Hepatocyte (in vitro differentiated cells): Measurements from ENCODE around the gene PRDM15.

Source experiments
- EZH2 ChIP-seq: fragments of 200-600 bp; sonication (generic); IDR thresholded peaks from 2 replicates; pipeline ENCODE4 v1.6.1; 2016; ENCODE audit warnings: antibody characterized with exemption, mild to moderate bottlenecking, borderline replicate concordance
- EZH2phosphoT487 ChIP-seq: fragments of 200-600 bp; sonication (generic); IDR thresholded peaks from one replicate; pipeline ENCODE4 v1.6.1; 2018; ENCODE audit warnings: antibody characterized with exemption, mild to moderate bottlenecking, low read depth, moderate library complexity; ENCODE audit not compliant: unreplicated experiment, severe bottlenecking
- TF ChIP-seq, protein P1 (sequence below): fragments of 200-600 bp; sonication (generic); IDR thresholded peaks from 2 replicates; pipeline ENCODE4 v1.5.1; 2016; ENCODE audit warnings: antibody characterized with exemption, mild to moderate bottlenecking; ENCODE audit not compliant: poor library complexity

DNA sequence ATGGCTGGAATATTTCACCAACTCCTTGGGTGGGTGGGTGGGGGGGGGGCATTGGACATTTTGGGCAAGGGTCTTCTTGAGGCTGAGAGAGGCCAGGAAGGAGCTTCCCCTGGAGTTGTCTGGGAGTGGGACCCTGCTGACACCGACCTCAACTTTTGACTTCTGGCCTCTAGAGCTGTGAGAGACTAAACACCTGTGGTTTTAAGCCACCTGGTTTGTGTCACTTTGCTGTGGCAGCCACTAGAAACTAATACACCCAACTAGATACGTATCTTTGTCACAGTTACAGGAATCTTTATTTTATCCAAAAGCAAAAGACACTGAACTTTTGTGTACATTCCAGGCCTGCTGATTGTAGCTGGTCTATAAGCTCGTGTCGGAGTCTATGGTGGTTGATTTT lies 102.4 kb downstream of the PRDM15 start:
- TF ChIP-seq, protein P1, sequence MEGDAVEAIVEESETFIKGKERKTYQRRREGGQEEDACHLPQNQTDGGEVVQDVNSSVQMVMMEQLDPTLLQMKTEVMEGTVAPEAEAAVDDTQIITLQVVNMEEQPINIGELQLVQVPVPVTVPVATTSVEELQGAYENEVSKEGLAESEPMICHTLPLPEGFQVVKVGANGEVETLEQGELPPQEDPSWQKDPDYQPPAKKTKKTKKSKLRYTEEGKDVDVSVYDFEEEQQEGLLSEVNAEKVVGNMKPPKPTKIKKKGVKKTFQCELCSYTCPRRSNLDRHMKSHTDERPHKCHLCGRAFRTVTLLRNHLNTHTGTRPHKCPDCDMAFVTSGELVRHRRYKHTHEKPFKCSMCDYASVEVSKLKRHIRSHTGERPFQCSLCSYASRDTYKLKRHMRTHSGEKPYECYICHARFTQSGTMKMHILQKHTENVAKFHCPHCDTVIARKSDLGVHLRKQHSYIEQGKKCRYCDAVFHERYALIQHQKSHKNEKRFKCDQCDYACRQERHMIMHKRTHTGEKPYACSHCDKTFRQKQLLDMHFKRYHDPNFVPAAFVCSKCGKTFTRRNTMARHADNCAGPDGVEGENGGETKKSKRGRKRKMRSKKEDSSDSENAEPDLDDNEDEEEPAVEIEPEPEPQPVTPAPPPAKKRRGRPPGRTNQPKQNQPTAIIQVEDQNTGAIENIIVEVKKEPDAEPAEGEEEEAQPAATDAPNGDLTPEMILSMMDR = no peak
- TF ChIP-seq EZH2phosphoT487 (no peak), EZH2 (no peak)
